ENCODE data around the gene AKT3. TPM values are rescaled to one million over a fixed set of nuclear protein-coding genes. Genes with fewer than 3 reads are reported as not detected.

Gene AKT3
- total RNA-seq, 8 experiments from 2014 or later, result 7.7 to 99.3 (median 63.8) TPM

- ATAC-seq (replicated peaks in 6 of 8), result no peak
- in situ Hi-C loops (cut with MboI; ENCODE audit: low pct_unique_long_range_greater_than_20kb in 2 of 9, low sequenced_read_pairs in 9 of 9, unreplicated experiment in 9 of 9), result no loop called here
- Histone ChIP-seq H3K4me3 (no peak overlapping the region), H3K27ac (no peak overlapping the region), H3K4me1 (replicated peaks in 1 of 2) (peaks cover 0 to 4% of the 10 kb centered on the region in 2 donors)
These were observed 93.5 kb downstream of the AKT3 start for GRCh38 chr1:243756529-243756928.

GRCh38 chr1:243754348-243754747 is 95.7 kb downstream of the AKT3 start:
- in situ Hi-C loops (cut with MboI; ENCODE audit: low pct_unique_long_range_greater_than_20kb in 2 of 9, low sequenced_read_pairs in 9 of 9, unreplicated experiment in 9 of 9), result no loop called here
- no peak overlapping the region for H3K4me3 ChIP-seq
- H3K4me1 ChIP-seq (replicated peaks in 1 of 2), result peaks cover 0 to 8% of the 10 kb centered on the region in 2 donors
- no peak for ATAC-seq (replicated peaks in 6 of 8)
- no peak overlapping the region for H3K27ac ChIP-seq
- WGBS, 10 experiments, result 93 to 100% (median 98%) methylated on average over 1 to 6 of the region's 6 CpGs; no CpG with 5 or more reads in 5 of the 10 experiments

- WGBS, 10 experiments, result 60 to 100% (median 88%) methylated on average over 1 of the region's 1 CpG; no CpG with 5 or more reads in 7 of the 10 experiments
These were observed 98.5 kb downstream of the AKT3 start for GRCh38 chr1:243751506-243751905.

GRCh38 chr1:243748706-243749283 is 101.2 kb downstream of the AKT3 start:
- 8 to 100% (median 28%) methylated on average over 1 to 3 of the region's 3 CpGs for WGBS, 10 experiments
- peak; percentile 90 to 99 (median 96) for ATAC-seq (replicated peaks in 6 of 8)
- in situ Hi-C loops (cut with MboI; ENCODE audit: low pct_unique_long_range_greater_than_20kb in 2 of 9, low sequenced_read_pairs in 9 of 9, unreplicated experiment in 9 of 9), result no loop called here
- H3K4me3 ChIP-seq, result no peak overlapping the region
- peaks cover 10 to 20% of the 10 kb centered on the region in 2 donors for H3K4me1 ChIP-seq (replicated peaks in 1 of 2)
- no peak overlapping the region for H3K27ac ChIP-seq

More at GRCh38 chr1:243751506-243751905, 98.5 kb downstream of the AKT3 start:
- in situ Hi-C loops (cut with MboI; ENCODE audit: low pct_unique_long_range_greater_than_20kb in 2 of 9, low sequenced_read_pairs in 9 of 9, unreplicated experiment in 9 of 9), result no loop called here
- no peak for ATAC-seq (replicated peaks in 6 of 8)
- no peak overlapping the region for H3K4me3 ChIP-seq
- H3K27ac ChIP-seq, result no peak overlapping the region
- peaks cover 5 to 13% of the 10 kb centered on the region in 2 donors for H3K4me1 ChIP-seq (replicated peaks in 1 of 2)

- ATAC-seq (replicated peaks in 6 of 8), result no peak
- H3K4me3 ChIP-seq, result no peak overlapping the region
- peaks cover 10 to 20% of the 10 kb centered on the region in 2 donors for H3K4me1 ChIP-seq (replicated peaks in 1 of 2)
- in situ Hi-C loops (cut with MboI; ENCODE audit: low pct_unique_long_range_greater_than_20kb in 2 of 9, low sequenced_read_pairs in 9 of 9, unreplicated experiment in 9 of 9), result no loop called here
- H3K27ac ChIP-seq, result no peak overlapping the region
These were observed 101.8 kb downstream of the AKT3 start for GRCh38 chr1:243748227-243748626.

- no peak overlapping the region for H3K4me3 ChIP-seq
- ATAC-seq (replicated peaks in 6 of 8), result no peak
- H3K4me1 ChIP-seq (replicated peaks in 1 of 2), result peaks cover 10 to 18% of the 10 kb centered on the region in 2 donors
- no peak overlapping the region for H3K27ac ChIP-seq
- in situ Hi-C loops (cut with MboI; ENCODE audit: low pct_unique_long_range_greater_than_20kb in 2 of 9, low sequenced_read_pairs in 9 of 9, unreplicated experiment in 9 of 9), result no loop called here
These were observed 103.3 kb downstream of the AKT3 start for GRCh38 chr1:243746751-243747150.

- H3K4me3 ChIP-seq, result no peak overlapping the region
- in situ Hi-C loops (cut with MboI; ENCODE audit: low pct_unique_long_range_greater_than_20kb in 2 of 9, low sequenced_read_pairs in 9 of 9, unreplicated experiment in 9 of 9), result no loop called here
- ATAC-seq (replicated peaks in 6 of 8), result no peak
- peaks cover 10 to 16% of the 10 kb centered on the region in 2 donors for H3K4me1 ChIP-seq (replicated peaks in 1 of 2)
- no peak overlapping the region for H3K27ac ChIP-seq
- WGBS, 10 experiments, result 33 to 100% (median 71%) methylated on average over 1 to 4 of the region's 4 CpGs
These were observed 104.7 kb downstream of the AKT3 start for GRCh38 chr1:243745356-243745755.

- peak in 3 of 8 experiments; percentile 23 to 73 (median 44) for ATAC-seq (replicated peaks in 6 of 8)
- Histone ChIP-seq H3K27ac (no peak overlapping the region), H3K4me1 (replicated peaks in 1 of 2) (peaks cover 11 to 32% of the 10 kb centered on the region in 2 donors), H3K4me3 (no peak overlapping the region)
- in situ Hi-C loops (cut with MboI; ENCODE audit: low pct_unique_long_range_greater_than_20kb in 2 of 9, low sequenced_read_pairs in 9 of 9, unreplicated experiment in 9 of 9), result no loop called here
- 43 to 100% (median 93%) methylated on average over 2 to 4 of the region's 4 CpGs for WGBS, 10 experiments
These were observed 107.2 kb downstream of the AKT3 start for GRCh38 chr1:243742819-243743218.

GRCh38 chr1:243740255-243740999 is 109.6 kb downstream of the AKT3 start:
- in situ Hi-C loops (cut with MboI; ENCODE audit: low pct_unique_long_range_greater_than_20kb in 2 of 9, low sequenced_read_pairs in 9 of 9, unreplicated experiment in 9 of 9), result no loop called here
- 25 to 90% (median 71%) methylated on average over 1 to 2 of the region's 2 CpGs; no CpG with 5 or more reads in 1 of the 10 experiments for WGBS, 10 experiments
- no peak overlapping the region for H3K27ac ChIP-seq
- no peak overlapping the region for H3K4me3 ChIP-seq
- peaks cover 6 to 24% of the 10 kb centered on the region in 2 donors for H3K4me1 ChIP-seq (replicated peaks in 1 of 2)
- ATAC-seq (replicated peaks in 6 of 8), result no peak

- H3K27ac ChIP-seq, result no peak overlapping the region
These were observed 110.6 kb downstream of the AKT3 start for GRCh38 chr1:243739335-243740003.

GRCh38 chr1:243738020-243738419 is 112.0 kb downstream of the AKT3 start:
- peak in 5 of 8 experiments; percentile 96 to 99 (median 99) for ATAC-seq (replicated peaks in 6 of 8)
- in situ Hi-C loops (cut with MboI; ENCODE audit: low pct_unique_long_range_greater_than_20kb in 2 of 9, low sequenced_read_pairs in 9 of 9, unreplicated experiment in 9 of 9), result no loop called here
- H3K4me1 ChIP-seq (replicated peaks in 1 of 2), result peaks cover 6 to 22% of the 10 kb centered on the region in 2 donors
- H3K27ac ChIP-seq, result no peak overlapping the region
- no peak overlapping the region for H3K4me3 ChIP-seq
- 0 to 67% (median 21%) methylated on average over 1 of the region's 1 CpG; no CpG with 5 or more reads in 4 of the 10 experiments for WGBS, 10 experiments

More at GRCh38 chr1:243739335-243740003, 110.6 kb downstream of the AKT3 start:
- in situ Hi-C loops (cut with MboI; ENCODE audit: low pct_unique_long_range_greater_than_20kb in 2 of 9, low sequenced_read_pairs in 9 of 9, unreplicated experiment in 9 of 9), result no loop called here
- H3K4me1 ChIP-seq (replicated peaks in 1 of 2), result peaks cover 6 to 22% of the 10 kb centered on the region in 2 donors
- WGBS, 10 experiments, result 46 to 83% (median 74%) methylated on average over 2 to 3 of the region's 3 CpGs
- ATAC-seq (replicated peaks in 6 of 8), result no peak
- H3K4me3 ChIP-seq, result no peak overlapping the region

GRCh38 chr1:243735457-243735856 is 114.6 kb downstream of the AKT3 start:
- peaks cover 10 to 20% of the 10 kb centered on the region in 2 donors for H3K4me1 ChIP-seq (replicated peaks in 1 of 2)
- H3K27ac ChIP-seq, result no peak overlapping the region
- H3K4me3 ChIP-seq, result no peak overlapping the region
- WGBS, 10 experiments, result 78 to 100% (median 96%) methylated on average over 2 to 3 of the region's 3 CpGs
- in situ Hi-C loops (cut with MboI; ENCODE audit: low pct_unique_long_range_greater_than_20kb in 2 of 9, low sequenced_read_pairs in 9 of 9, unreplicated experiment in 9 of 9), result no loop called here
- no peak for ATAC-seq (replicated peaks in 6 of 8)

- WGBS, 10 experiments, result 13 to 90% (median 46%) methylated on average over 1 to 2 of the region's 2 CpGs; no CpG with 5 or more reads in 2 of the 10 experiments
- H3K4me3 ChIP-seq, result no peak overlapping the region
- peak in 2 of 8 experiments; percentile 22 to 73 for ATAC-seq (replicated peaks in 6 of 8)
- no peak overlapping the region for H3K27ac ChIP-seq
- H3K4me1 ChIP-seq (replicated peaks in 1 of 2), result peaks cover 10 to 11% of the 10 kb centered on the region in 2 donors
- in situ Hi-C loops (cut with MboI; ENCODE audit: low pct_unique_long_range_greater_than_20kb in 2 of 9, low sequenced_read_pairs in 9 of 9, unreplicated experiment in 9 of 9), result no loop called here
These were observed 115.7 kb downstream of the AKT3 start for GRCh38 chr1:243734308-243734695.

All from motor neuron (in vitro differentiated cells).